ENCODE measurements around the gene ADGRA1.

The ADGRA1 gene

GRCh38 chr10:133114726-133115452 lies 27.2 kb downstream of the ADGRA1 start:
- Histone ChIP-seq H3K4me2 (ENCODE audit: low read length) (no peak overlapping the region), H3K27ac (ENCODE audit: low read depth, low read length, poor library complexity, severe bottlenecking) (no peak overlapping the region), H3K36me3 (ENCODE audit: insufficient read depth, low read length) (no peaks in the 10 kb centered on the region), H3K79me2 (ENCODE audit: insufficient read depth, low read length) (no peaks in the 10 kb centered on the region), H3K9ac (ENCODE audit: low read length) (no peak overlapping the region), H3K4me1 (ENCODE audit: insufficient read depth, low read length, severe bottlenecking) (no peaks in the 10 kb centered on the region), H3K4me3 (ENCODE audit: low read depth, low read length, poor library complexity, severe bottlenecking) (no peak overlapping the region), H2AFZ (ENCODE audit: low read length) (no peak overlapping the region), H3K9me3 (ENCODE audit: low read length) (no peaks in the 10 kb centered on the region), H4K20me1 (ENCODE audit: insufficient read depth, low read length) (no peaks in the 10 kb centered on the region), H3K27me3 (ENCODE audit: insufficient read depth, low read length) (no peaks in the 10 kb centered on the region), H3F3A (ENCODE audit: insufficient read depth, low read length) (no peaks in the 10 kb centered on the region), H3K9me2 (ENCODE audit: low read depth, low read length) (no peaks in the 10 kb centered on the region)
- TF ChIP-seq CTCF (IDR thresholded peaks at IDR 0.05; ENCODE audit: low read length) (no peak), EZH2 (IDR thresholded peaks at IDR 0.05; ENCODE audit: borderline replicate concordance, low read length) (no peak)

DNA sequence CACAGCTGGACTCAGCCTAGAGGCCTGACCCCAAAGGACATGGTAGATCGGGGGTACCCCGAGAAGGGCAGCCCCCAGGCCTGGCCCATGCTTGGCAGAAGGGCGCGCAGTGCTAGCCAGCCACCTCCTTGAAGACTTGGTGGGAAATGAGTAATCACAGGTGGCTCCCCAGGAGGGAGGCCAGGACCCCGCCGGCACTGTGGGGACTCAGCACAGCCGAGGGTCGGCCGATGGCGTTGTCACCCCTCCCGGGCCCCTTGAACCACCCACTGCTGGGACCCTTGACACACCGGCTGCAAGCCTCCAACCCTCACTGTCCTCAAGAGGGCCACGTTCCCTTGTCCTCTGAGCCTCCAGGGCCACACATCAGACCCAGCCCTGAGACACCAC lies 27.7 kb downstream of the ADGRA1 start:
- H2AFZ ChIP-seq (ENCODE audit: low read length) = no peak overlapping the region
- no peaks in the 10 kb centered on the region for H3F3A ChIP-seq (ENCODE audit: insufficient read depth, low read length)
- H3K4me1 ChIP-seq (ENCODE audit: insufficient read depth, low read length, severe bottlenecking) = no peaks in the 10 kb centered on the region
- H3K9ac ChIP-seq (ENCODE audit: low read length) = no peak overlapping the region
- no peaks in the 10 kb centered on the region for H4K20me1 ChIP-seq (ENCODE audit: insufficient read depth, low read length)
- H3K27me3 ChIP-seq (ENCODE audit: insufficient read depth, low read length) = no peaks in the 10 kb centered on the region
- H3K4me2 ChIP-seq (ENCODE audit: low read length) = no peak overlapping the region
- H3K9me2 ChIP-seq (ENCODE audit: low read depth, low read length) = no peaks in the 10 kb centered on the region
- no peaks in the 10 kb centered on the region for H3K36me3 ChIP-seq (ENCODE audit: insufficient read depth, low read length)
- no peaks in the 10 kb centered on the region for H3K9me3 ChIP-seq (ENCODE audit: low read length)
- H3K4me3 ChIP-seq (ENCODE audit: low read depth, low read length, poor library complexity, severe bottlenecking) = no peak overlapping the region
- no peak overlapping the region for H3K27ac ChIP-seq (ENCODE audit: low read depth, low read length, poor library complexity, severe bottlenecking)
- TF ChIP-seq EZH2 (IDR thresholded peaks at IDR 0.05; ENCODE audit: borderline replicate concordance, low read length) (no peak), CTCF (IDR thresholded peaks at IDR 0.05; ENCODE audit: low read length) (no peak)
- no peaks in the 10 kb centered on the region for H3K79me2 ChIP-seq (ENCODE audit: insufficient read depth, low read length)

- TF ChIP-seq CTCF (IDR thresholded peaks at IDR 0.05; ENCODE audit: low read length) (no peak), EZH2 (IDR thresholded peaks at IDR 0.05; ENCODE audit: borderline replicate concordance, low read length) (no peak)
- H3K9ac ChIP-seq (ENCODE audit: low read length) = no peak overlapping the region
- H4K20me1 ChIP-seq (ENCODE audit: insufficient read depth, low read length) = no peaks in the 10 kb centered on the region
- no peaks in the 10 kb centered on the region for H3K36me3 ChIP-seq (ENCODE audit: insufficient read depth, low read length)
- H3K27ac ChIP-seq (ENCODE audit: low read depth, low read length, poor library complexity, severe bottlenecking) = no peak overlapping the region
- H3K27me3 ChIP-seq (ENCODE audit: insufficient read depth, low read length) = no peaks in the 10 kb centered on the region
- H3K79me2 ChIP-seq (ENCODE audit: insufficient read depth, low read length) = no peaks in the 10 kb centered on the region
- no peak overlapping the region for H3K4me3 ChIP-seq (ENCODE audit: low read depth, low read length, poor library complexity, severe bottlenecking)
- H3K4me1 ChIP-seq (ENCODE audit: insufficient read depth, low read length, severe bottlenecking) = no peaks in the 10 kb centered on the region
- H3K9me3 ChIP-seq (ENCODE audit: low read length) = no peaks in the 10 kb centered on the region
- no peak overlapping the region for H2AFZ ChIP-seq (ENCODE audit: low read length)
- no peaks in the 10 kb centered on the region for H3K9me2 ChIP-seq (ENCODE audit: low read depth, low read length)
- no peaks in the 10 kb centered on the region for H3F3A ChIP-seq (ENCODE audit: insufficient read depth, low read length)
- no peak overlapping the region for H3K4me2 ChIP-seq (ENCODE audit: low read length)
Measured at GRCh38 chr10:133115976-133116375, 28.3 kb downstream of the ADGRA1 start.

All from OCI-LY1 (cell line).